Gastroesophageal sphincter (tissue), 3 donors: ENCODE data around the gene MICALL1.

Source experiments
- CTCF ChIP-seq, 4 experiments: fragments of 200-600 bp in 2 of 4; fragments of 450-650 bp in 2 of 4; sonication (generic) in 1 of 4; IDR thresholded peaks; one replicate each; pipeline ENCODE4 v1.5.1; 2017 to 2019; ENCODE audit warnings: antibody characterized with exemption in 4 of 4, mild to moderate bottlenecking in 2 of 4, moderate library complexity in 2 of 4
- EP300 ChIP-seq: sonication (generic); formaldehyde crosslinking; IDR thresholded peaks from one replicate; pipeline ENCODE4 v1.6.1; 2017; ENCODE audit warnings: antibody characterized with exemption, mild to moderate bottlenecking
- POLR2A ChIP-seq, 2 donors: fragments of 450-650 bp; IDR thresholded peaks; one replicate each; pipeline ENCODE4 v1.6.1; 2017; ENCODE audit warnings: antibody characterized with exemption in 2 of 2, mild to moderate bottlenecking in 2 of 2, moderate library complexity in 1 of 2
- POLR2AphosphoS5 ChIP-seq: sonication (generic); formaldehyde crosslinking; IDR thresholded peaks from one replicate; pipeline ENCODE4 v1.6.1; 2017; ENCODE audit warnings: antibody characterized with exemption

DNA sequence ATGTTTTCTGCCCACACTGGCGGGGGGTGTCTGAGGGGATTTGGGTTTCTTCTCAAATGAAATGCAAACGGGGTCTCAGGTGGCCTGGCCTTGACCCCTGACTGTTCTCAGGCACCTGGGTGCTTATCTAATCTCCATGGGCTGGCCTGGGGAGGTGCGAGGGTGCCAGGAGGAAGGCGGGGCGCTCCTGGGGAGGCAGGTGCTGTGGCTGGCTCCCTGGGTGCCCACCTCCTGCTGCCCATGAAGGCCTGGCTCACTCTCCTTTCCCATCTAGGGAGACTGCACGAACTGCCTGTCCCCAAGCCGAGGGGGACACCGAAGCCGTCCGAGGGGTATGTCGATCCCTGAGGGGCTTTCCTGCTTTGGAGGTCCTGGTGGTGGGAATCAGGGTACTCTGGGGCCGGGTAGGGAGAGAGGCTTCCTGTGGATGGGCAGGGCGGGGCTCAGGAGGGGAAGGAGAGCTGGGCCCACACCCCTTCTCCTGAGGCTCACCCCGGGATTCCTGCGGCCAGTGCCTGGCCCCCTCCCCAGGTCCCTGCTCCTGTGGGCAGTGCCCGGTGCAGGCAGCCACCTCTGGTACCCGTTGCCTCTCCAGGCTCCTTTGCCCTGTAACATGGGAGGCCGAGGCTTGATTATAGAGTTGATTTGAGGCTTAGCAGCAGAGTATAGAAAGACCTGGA is 18.4 kb downstream of the MICALL1 start:
- TF ChIP-seq POLR2AphosphoS5 (no peak), POLR2A (IDR thresholded peaks at IDR 0.05) (no peak), CTCF (IDR thresholded peaks at IDR 0.05) (no peak), EP300 (no peak)
